ENCODE data around the gene SLC22A23.
A peak's percentile ranks its signal among the peaks of the same experiment; 100 is the strongest.

Gene SLC22A23

GRCh38 chr6:3261518-3261820 lies 195.4 kb downstream of the SLC22A23 start:
- no peak for DNase-seq (ENCODE audit: low read depth, low spot score)
- TF ChIP-seq CTCF (IDR thresholded peaks at IDR 0.05; ENCODE audit: insufficient read depth, low read length, missing control alignments): no peak

GRCh38 chr6:3260772-3261517 lies 195.9 kb downstream of the SLC22A23 start:
- DNase-seq (ENCODE audit: low read depth, low spot score): no peak
- TF ChIP-seq CTCF (IDR thresholded peaks at IDR 0.05; ENCODE audit: insufficient read depth, low read length, missing control alignments): no peak
- ChIA-PET POLR2A (interaction anchor here (0.7 to 3.3 kb wide), 2 partner anchors 104 to 458 kb away, joined by 4 to 18 read pairs; partner anchors contain the start of gene TUBB2A), CTCF (interaction anchor here (0.6 to 3.6 kb wide), 8 partner anchors 10 to 186 kb away, joined by 3 to 21 read pairs (median 4); no protein-coding TSS in a partner anchor)
- peak overlapping the region; percentile 15 for H3K4me3 ChIP-seq (ENCODE audit: low read depth, low read length)

More at GRCh38 chr6:3261518-3261820, 195.4 kb downstream of the SLC22A23 start:
- CTCF ChIA-PET: interaction anchor here (0.6 to 3.6 kb wide), 7 partner anchors 10 to 186 kb away, joined by 3 to 21 read pairs (median 4); no protein-coding TSS in a partner anchor
- POLR2A ChIA-PET: interaction anchor here (3.3 kb wide), 1 partner anchor 105 kb away, joined by 18 read pairs; the partner anchor contains the start of gene TUBB2A
- H3K4me3 ChIP-seq (ENCODE audit: low read depth, low read length): no peak overlapping the region

- TF ChIP-seq CTCF (IDR thresholded peaks at IDR 0.05; ENCODE audit: insufficient read depth, low read length, missing control alignments): no peak
- no peak overlapping the region for H3K4me3 ChIP-seq (ENCODE audit: low read depth, low read length)
- DNase-seq (ENCODE audit: low read depth, low spot score): no peak
- CTCF ChIA-PET: interaction anchor here (0.9 to 3.6 kb wide), 9 partner anchors 9 to 737 kb away, joined by 3 to 21 read pairs (median 5); no protein-coding TSS in a partner anchor
- POLR2A ChIA-PET: interaction anchor here (0.7 to 3.3 kb wide), 3 partner anchors 103 to 459 kb away, joined by 4 to 18 read pairs (median 4); partner anchors contain the start of gene TUBB2A
Observed at GRCh38 chr6:3260296-3260695, 196.6 kb downstream of the SLC22A23 start.

- ChIA-PET CTCF (interaction anchor here (0.6 to 3.6 kb wide), 13 partner anchors 8 to 738 kb away, joined by 3 to 21 read pairs (median 5); partner anchors contain the start of gene TUBB2A), POLR2A (interaction anchor here (0.6 to 3.3 kb wide), 8 partner anchors 11 to 762 kb away, joined by 3 to 18 read pairs (median 4); partner anchors contain the start of gene TUBB2A)
- TF ChIP-seq CTCF (IDR thresholded peaks at IDR 0.05; ENCODE audit: insufficient read depth, low read length, missing control alignments): peak; percentile 6
- H3K4me3 ChIP-seq (ENCODE audit: low read depth, low read length): peak overlapping the region; percentile 97
- no peak for DNase-seq (ENCODE audit: low read depth, low spot score)
Observed at GRCh38 chr6:3259491-3259958, 197.3 kb downstream of the SLC22A23 start.

- peak within 1 kb of the TSS; percentile 97 for H3K4me3 ChIP-seq (ENCODE audit: low read depth, low read length)
- no peak for DNase-seq (ENCODE audit: low read depth, low spot score)
- no peak for TF ChIP-seq CTCF (IDR thresholded peaks at IDR 0.05; ENCODE audit: insufficient read depth, low read length, missing control alignments)
- POLR2A ChIA-PET: interaction anchor here (0.6 to 3.3 kb wide), 13 partner anchors 10 to 762 kb away, joined by 3 to 18 read pairs (median 3); partner anchors contain the start of gene TUBB2A
- CTCF ChIA-PET: interaction anchor here (0.6 to 3.6 kb wide), 10 partner anchors 8 to 732 kb away, joined by 3 to 21 read pairs (median 4); partner anchors contain the start of gene TUBB2A
Observed at GRCh38 chr6:3258720-3259490, 197.9 kb downstream of the SLC22A23 start, which contains the start of gene PSMG4. Gene PSMG4, plus strand, starts transcription at chr6:3258947. Its CDS starts 76 bp downstream, at chr6:3259023.
